Astrocyte (in vitro differentiated cells and primary cell): ENCODE measurements around the gene PTPRT.

ENCODE experiments used
- EZH2 ChIP-seq: IDR thresholded peaks from 2 replicates; pipeline ENCODE4 v1.6.1; 2012; ENCODE audit warnings: mild to moderate bottlenecking, low read length, inconsistent platforms; ENCODE audit not compliant: insufficient read depth
- TF ChIP-seq, protein P1 (sequence below): IDR thresholded peaks from 2 replicates; pipeline ENCODE4 v1.5.1; 2011; ENCODE audit warnings: low read depth, mild to moderate bottlenecking, inconsistent platforms, low read length, moderate library complexity; ENCODE audit not compliant: insufficient read depth

- TF ChIP-seq, protein P1, sequence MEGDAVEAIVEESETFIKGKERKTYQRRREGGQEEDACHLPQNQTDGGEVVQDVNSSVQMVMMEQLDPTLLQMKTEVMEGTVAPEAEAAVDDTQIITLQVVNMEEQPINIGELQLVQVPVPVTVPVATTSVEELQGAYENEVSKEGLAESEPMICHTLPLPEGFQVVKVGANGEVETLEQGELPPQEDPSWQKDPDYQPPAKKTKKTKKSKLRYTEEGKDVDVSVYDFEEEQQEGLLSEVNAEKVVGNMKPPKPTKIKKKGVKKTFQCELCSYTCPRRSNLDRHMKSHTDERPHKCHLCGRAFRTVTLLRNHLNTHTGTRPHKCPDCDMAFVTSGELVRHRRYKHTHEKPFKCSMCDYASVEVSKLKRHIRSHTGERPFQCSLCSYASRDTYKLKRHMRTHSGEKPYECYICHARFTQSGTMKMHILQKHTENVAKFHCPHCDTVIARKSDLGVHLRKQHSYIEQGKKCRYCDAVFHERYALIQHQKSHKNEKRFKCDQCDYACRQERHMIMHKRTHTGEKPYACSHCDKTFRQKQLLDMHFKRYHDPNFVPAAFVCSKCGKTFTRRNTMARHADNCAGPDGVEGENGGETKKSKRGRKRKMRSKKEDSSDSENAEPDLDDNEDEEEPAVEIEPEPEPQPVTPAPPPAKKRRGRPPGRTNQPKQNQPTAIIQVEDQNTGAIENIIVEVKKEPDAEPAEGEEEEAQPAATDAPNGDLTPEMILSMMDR = no peak
- TF ChIP-seq EZH2 = no peak
These were observed 985.5 kb downstream of the PTPRT start for GRCh38 chr20:42204109-42204660.
